CD14-positive monocyte (primary cell): Measurements from ENCODE around the gene AGT. TPM values are rescaled to one million over a fixed set of nuclear protein-coding genes. Genes with fewer than 3 reads are reported as not detected.

Source experiments
- DNase-seq, 3 donors: peaks; one replicate each; pipeline ENCODE4 v3.0.0-alpha.2; 2011 to 2022
- H2AFZ ChIP-seq: 2 replicates; pipeline ENCODE4 v1.6.0; 2012; ENCODE audit warnings: mild to moderate bottlenecking, low read depth, low read length, inconsistent platforms; ENCODE audit not compliant: insufficient read depth, poor library complexity, severe bottlenecking
- H3K27ac ChIP-seq, 2 donors: 1 replicate in 1 of 2; 2 replicates in 1 of 2; pipeline ENCODE4 v1.5.1; 2012 to 2013; ENCODE audit warnings: low read length in 2 of 2, control low read depth in 1 of 2, inconsistent platforms in 1 of 2, low read depth in 1 of 2, mild to moderate bottlenecking in 1 of 2
- H3K27me3 ChIP-seq, 2 donors: one replicate each; pipeline versions ENCODE4 v1.6.0 to v1.6.1; 2011 to 2013; ENCODE audit warnings: low read length in 2 of 2; ENCODE audit not compliant: control insufficient read depth in 2 of 2, insufficient read depth in 2 of 2
- H3K36me3 ChIP-seq, 2 donors: replicated peaks in 1 of 2; 1 replicate in 1 of 2; 2 replicates in 1 of 2; pipeline versions ENCODE4 v1.5.1 to v1.6.1; 2012 to 2013; ENCODE audit warnings: low read length in 2 of 2, control low read depth in 1 of 2, inconsistent platforms in 1 of 2, mild to moderate bottlenecking in 1 of 2; ENCODE audit not compliant: insufficient read depth in 2 of 2, control insufficient read depth in 1 of 2
- H3K4me1 ChIP-seq, 2 donors: 1 replicate in 1 of 2; 2 replicates in 1 of 2; pipeline versions ENCODE4 v1.5.1 to v1.6.1; 2012 to 2013; ENCODE audit warnings: low read length in 2 of 2, control low read depth in 1 of 2, inconsistent platforms in 1 of 2, mild to moderate bottlenecking in 1 of 2, moderate library complexity in 1 of 2; ENCODE audit not compliant: insufficient read depth in 2 of 2, control insufficient read depth in 1 of 2
- H3K4me2 ChIP-seq: replicated peaks from 2 replicates; pipeline ENCODE3; 2012; ENCODE audit warnings: low read length, moderate library complexity, mild to moderate bottlenecking; ENCODE audit not compliant: poor library complexity, severe bottlenecking; ENCODE audit errors: extremely low read depth
- H3K4me3 ChIP-seq, 3 experiments: fragments of 200-600 bp in 1 of 3; sonication (generic) in 1 of 3; replicated peaks in 1 of 3; 1 replicate in 2 of 3; 2 replicates in 1 of 3; pipeline ENCODE4 v1.5.1; 2011 to 2013; ENCODE audit warnings: low read length in 3 of 3, mild to moderate bottlenecking in 3 of 3, control low read depth in 2 of 3, low read depth in 2 of 3, inconsistent platforms in 1 of 3, moderate library complexity in 1 of 3
- H3K79me2 ChIP-seq: 2 replicates; pipeline ENCODE4 v1.6.0; 2012; ENCODE audit warnings: mild to moderate bottlenecking, control low read depth, inconsistent platforms, low read length, moderate library complexity; ENCODE audit not compliant: insufficient read depth
- H3K9ac ChIP-seq: 2 replicates; pipeline ENCODE4 v1.6.0; 2017; ENCODE audit warnings: low read length, mild to moderate bottlenecking; ENCODE audit not compliant: insufficient read depth, poor library complexity, severe bottlenecking
- H3K9me3 ChIP-seq, 2 donors: replicated peaks in 1 of 2; 1 replicate in 1 of 2; 2 replicates in 1 of 2; pipeline versions ENCODE4 v1.5.1 to v1.6.1; 2012 to 2013; ENCODE audit warnings: low read length in 2 of 2, control low read depth in 1 of 2; ENCODE audit not compliant: control insufficient read depth in 1 of 2, insufficient read depth in 1 of 2
- H4K20me1 ChIP-seq: 2 replicates; pipeline ENCODE4 v1.6.0; 2012; ENCODE audit warnings: mild to moderate bottlenecking, low read length, control low read depth, moderate library complexity; ENCODE audit not compliant: insufficient read depth
- H3K27ac Mint-ChIP-seq, 7 donors: one replicate each; pipeline ENCODE4 v1.8.0; 2020; ENCODE audit warnings: mild to moderate bottlenecking in 7 of 7, mixed read lengths in 7 of 7, moderate library complexity in 6 of 7, inconsistent platforms in 2 of 7
- H3K27me3 Mint-ChIP-seq, 3 donors: one replicate each; pipeline ENCODE4 v1.8.0; 2021 to 2022; ENCODE audit warnings: low read depth in 3 of 3, mild to moderate bottlenecking in 3 of 3, mixed read lengths in 3 of 3, moderate library complexity in 3 of 3, inconsistent platforms in 1 of 3
- H3K36me3 Mint-ChIP-seq, 2 donors: one replicate each; pipeline ENCODE4 v1.8.0; 2020; ENCODE audit warnings: mixed read lengths in 2 of 2, inconsistent platforms in 1 of 2, mild to moderate bottlenecking in 1 of 2
- H3K4me1 Mint-ChIP-seq: one replicate; pipeline ENCODE4 v1.8.0; 2020; ENCODE audit warnings: mild to moderate bottlenecking, mixed read lengths
- H3K4me3 Mint-ChIP-seq, 2 donors: one replicate each; pipeline ENCODE4 v1.8.0; 2020; ENCODE audit warnings: mild to moderate bottlenecking in 2 of 2, mixed read lengths in 2 of 2, moderate library complexity in 1 of 2
- H3K9me3 Mint-ChIP-seq, 7 donors: one replicate each; pipeline ENCODE4 v1.8.0; 2020 to 2022; ENCODE audit warnings: mixed read lengths in 7 of 7, mild to moderate bottlenecking in 6 of 7, moderate library complexity in 6 of 7, inconsistent platforms in 2 of 7
- WGBS: methylation state at CpG from one replicate; pipeline ENCODE4 v1.1.5; 2013; ENCODE audit warnings: missing lambda C conversion rate; ENCODE audit not compliant: insufficient coverage; 5-methylcytosine and 5-hydroxymethylcytosine counted together
- intact Hi-C, 2 donors: fragments of 100-400 bp; cut with micrococcal nuclease; formaldehyde crosslinking; loops; one replicate each; pipeline versions ENCODE4 v1.15.0 to v1.15.1; 2023
- polyA plus RNA-seq, 3 donors: library from polyadenylated mRNA; depleted of rRNA in 1 of 3; unstranded in 2 of 3; stranded (reverse) in 1 of 3; fragments of 300-500 nt in 2 of 3; fragments of >200 nt in 1 of 3; fragmentation: Illumina TruSeq in 2 of 3; gene quantifications; 1 replicate in 2 of 3; 2 replicates in 1 of 3; pipeline ENCODE4 v1.2.3, GENCODE V29; 2012 to 2021
- TF ChIP-seq, protein P1 (sequence below): fragments of 200-600 bp; IDR thresholded peaks from one replicate; pipeline ENCODE4 v1.8.0; 2022; ENCODE audit warnings: antibody characterized with exemption, mild to moderate bottlenecking

Gene AGT
- polyA plus RNA-seq, 3 donors: 0.04 TPM; not detected in 2

DNA sequence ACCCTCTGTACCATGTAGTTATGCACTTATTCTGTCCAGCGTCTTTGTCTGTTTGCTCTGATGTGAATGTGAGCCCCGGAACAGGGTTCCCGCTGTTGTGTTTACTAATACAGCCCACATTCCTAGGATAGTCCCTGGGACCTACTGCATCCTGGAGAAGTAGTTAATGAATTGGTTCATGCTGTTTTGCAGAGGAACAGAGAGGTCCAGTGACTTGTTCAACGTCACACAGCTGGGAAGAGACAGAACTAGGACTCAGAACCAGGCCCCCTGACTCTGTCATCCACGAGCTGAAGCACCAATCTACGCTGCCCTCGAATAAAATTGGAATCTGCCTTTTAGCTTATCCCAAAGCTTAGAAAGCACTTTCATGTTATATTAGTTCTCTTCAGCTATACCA, 784 bp downstream of the AGT start:
- WGBS: 87% methylated on average over 3 of the region's 7 CpGs
- no peak overlapping the region for H3K4me3 Mint-ChIP-seq
- H4K20me1 ChIP-seq: no peaks in the 10 kb centered on the region
- H2AFZ ChIP-seq: no peak overlapping the region
- no peaks in the 10 kb centered on the region for H3K36me3 ChIP-seq
- DNase-seq: no peak
- no peak overlapping the region for H3K4me2 ChIP-seq
- no peaks in the 10 kb centered on the region for H3K79me2 ChIP-seq
- peaks cover 0 to 2% of the 10 kb centered on the region in 2 donors for H3K4me1 ChIP-seq
- peaks cover 12% of the 10 kb centered on the region for H3K4me1 Mint-ChIP-seq
- intact Hi-C loops: no loop called here
- no peaks in the 10 kb centered on the region for H3K27me3 ChIP-seq
- no peak overlapping the region for H3K9ac ChIP-seq
- no peak overlapping the region for H3K4me3 ChIP-seq
- no peak overlapping the region for H3K27ac Mint-ChIP-seq
- no peak overlapping the region for H3K27ac ChIP-seq
- peaks cover 4 to 12% (median 10%) of the 10 kb centered on the region in 3 donors for H3K27me3 Mint-ChIP-seq
- H3K9me3 Mint-ChIP-seq: peaks cover 2 to 6% (median 3%) of the 10 kb centered on the region in 7 donors
- TF ChIP-seq, protein P1, sequence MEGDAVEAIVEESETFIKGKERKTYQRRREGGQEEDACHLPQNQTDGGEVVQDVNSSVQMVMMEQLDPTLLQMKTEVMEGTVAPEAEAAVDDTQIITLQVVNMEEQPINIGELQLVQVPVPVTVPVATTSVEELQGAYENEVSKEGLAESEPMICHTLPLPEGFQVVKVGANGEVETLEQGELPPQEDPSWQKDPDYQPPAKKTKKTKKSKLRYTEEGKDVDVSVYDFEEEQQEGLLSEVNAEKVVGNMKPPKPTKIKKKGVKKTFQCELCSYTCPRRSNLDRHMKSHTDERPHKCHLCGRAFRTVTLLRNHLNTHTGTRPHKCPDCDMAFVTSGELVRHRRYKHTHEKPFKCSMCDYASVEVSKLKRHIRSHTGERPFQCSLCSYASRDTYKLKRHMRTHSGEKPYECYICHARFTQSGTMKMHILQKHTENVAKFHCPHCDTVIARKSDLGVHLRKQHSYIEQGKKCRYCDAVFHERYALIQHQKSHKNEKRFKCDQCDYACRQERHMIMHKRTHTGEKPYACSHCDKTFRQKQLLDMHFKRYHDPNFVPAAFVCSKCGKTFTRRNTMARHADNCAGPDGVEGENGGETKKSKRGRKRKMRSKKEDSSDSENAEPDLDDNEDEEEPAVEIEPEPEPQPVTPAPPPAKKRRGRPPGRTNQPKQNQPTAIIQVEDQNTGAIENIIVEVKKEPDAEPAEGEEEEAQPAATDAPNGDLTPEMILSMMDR: no peak
- H3K9me3 ChIP-seq: peaks cover 0 to 4% of the 10 kb centered on the region in 2 donors
- H3K36me3 Mint-ChIP-seq: no peaks in the 10 kb centered on the region

DNA sequence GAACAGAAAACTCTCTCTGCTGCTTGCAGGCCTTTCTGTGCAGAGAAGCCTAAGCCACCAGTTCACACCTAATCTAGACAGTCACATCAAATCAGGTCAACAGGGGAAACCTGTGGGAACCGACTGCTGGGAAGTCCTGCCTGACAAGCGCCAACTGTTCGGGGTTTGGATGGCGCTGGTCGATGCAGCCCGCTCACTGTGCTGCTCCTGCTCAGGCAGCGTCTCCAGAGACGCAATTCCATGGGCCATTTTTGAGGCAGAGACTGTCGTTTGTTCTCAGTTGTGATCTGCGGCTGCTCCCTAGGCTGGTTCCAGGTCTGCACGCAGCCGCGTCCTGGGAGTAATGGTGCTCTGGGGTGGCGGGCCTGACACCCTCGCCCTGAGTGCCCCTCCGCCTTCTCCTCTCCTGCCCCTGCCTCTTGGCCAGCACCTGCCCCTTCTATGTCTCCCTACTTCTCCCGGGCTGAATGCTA, 1.4 kb downstream of the AGT start:
- Histone ChIP-seq H3K9ac (no peak overlapping the region), H3K79me2 (no peaks in the 10 kb centered on the region), H3K36me3 (no peaks in the 10 kb centered on the region), H2AFZ (no peak overlapping the region), H3K4me3 (no peak overlapping the region), H4K20me1 (no peaks in the 10 kb centered on the region), H3K27me3 (no peaks in the 10 kb centered on the region), H3K4me1 (peaks cover 0 to 5% of the 10 kb centered on the region in 2 donors), H3K9me3 (peaks cover 0 to 4% of the 10 kb centered on the region in 2 donors), H3K27ac (no peak overlapping the region), H3K4me2 (no peak overlapping the region)
- H3K27ac Mint-ChIP-seq: no peak overlapping the region
- TF ChIP-seq, protein P1: no peak
- H3K9me3 Mint-ChIP-seq: peaks cover 2 to 6% (median 3%) of the 10 kb centered on the region in 7 donors
- peaks cover 15% of the 10 kb centered on the region for H3K4me1 Mint-ChIP-seq
- 94% methylated on average over 17 of the region's 17 CpGs for WGBS
- no peak for DNase-seq
- no peak overlapping the region for H3K4me3 Mint-ChIP-seq
- peaks cover 7 to 17% (median 13%) of the 10 kb centered on the region in 3 donors for H3K27me3 Mint-ChIP-seq
- H3K36me3 Mint-ChIP-seq: no peaks in the 10 kb centered on the region
- intact Hi-C loops: no loop called here
